Measurements from ENCODE around the gene ABO.

DNA sequence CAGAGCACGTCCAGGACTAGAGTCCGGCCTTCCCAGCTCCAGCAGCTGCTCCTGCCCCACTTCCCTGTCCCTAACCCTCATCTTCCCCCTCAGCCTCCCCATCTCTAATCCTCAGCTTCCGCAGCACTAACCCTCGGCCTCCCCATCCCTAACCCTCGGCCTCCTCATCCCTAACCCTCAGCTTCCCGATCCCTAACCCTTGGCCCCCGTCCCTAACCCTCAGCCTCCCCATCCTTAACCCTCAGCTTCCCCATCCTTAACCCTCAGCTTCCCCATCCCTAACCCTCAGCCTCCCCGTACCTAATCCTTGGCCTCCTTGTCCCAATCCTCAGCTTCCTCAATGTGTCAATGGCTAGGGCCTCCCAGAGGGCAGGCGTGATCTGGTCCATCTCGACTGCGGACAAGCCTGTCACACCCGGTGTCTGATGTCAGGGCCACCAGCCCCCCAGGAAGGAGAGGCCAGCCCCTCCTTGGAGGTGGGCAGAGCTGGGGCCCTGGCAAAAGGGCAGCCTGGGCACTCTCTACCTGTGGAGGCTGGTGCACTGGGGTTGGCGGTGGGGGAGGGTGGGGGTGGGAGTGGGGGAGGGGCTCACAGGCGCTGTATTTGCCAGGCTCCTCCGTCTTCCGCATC, 67.3 kb downstream of the ABO start:
- TF ChIP-seq, protein P1, sequence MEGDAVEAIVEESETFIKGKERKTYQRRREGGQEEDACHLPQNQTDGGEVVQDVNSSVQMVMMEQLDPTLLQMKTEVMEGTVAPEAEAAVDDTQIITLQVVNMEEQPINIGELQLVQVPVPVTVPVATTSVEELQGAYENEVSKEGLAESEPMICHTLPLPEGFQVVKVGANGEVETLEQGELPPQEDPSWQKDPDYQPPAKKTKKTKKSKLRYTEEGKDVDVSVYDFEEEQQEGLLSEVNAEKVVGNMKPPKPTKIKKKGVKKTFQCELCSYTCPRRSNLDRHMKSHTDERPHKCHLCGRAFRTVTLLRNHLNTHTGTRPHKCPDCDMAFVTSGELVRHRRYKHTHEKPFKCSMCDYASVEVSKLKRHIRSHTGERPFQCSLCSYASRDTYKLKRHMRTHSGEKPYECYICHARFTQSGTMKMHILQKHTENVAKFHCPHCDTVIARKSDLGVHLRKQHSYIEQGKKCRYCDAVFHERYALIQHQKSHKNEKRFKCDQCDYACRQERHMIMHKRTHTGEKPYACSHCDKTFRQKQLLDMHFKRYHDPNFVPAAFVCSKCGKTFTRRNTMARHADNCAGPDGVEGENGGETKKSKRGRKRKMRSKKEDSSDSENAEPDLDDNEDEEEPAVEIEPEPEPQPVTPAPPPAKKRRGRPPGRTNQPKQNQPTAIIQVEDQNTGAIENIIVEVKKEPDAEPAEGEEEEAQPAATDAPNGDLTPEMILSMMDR (IDR thresholded peaks at IDR 0.05) = no peak
- no peak for TF ChIP-seq POLR2A (IDR thresholded peaks at IDR 0.05)
